Esophagus muscularis mucosa (tissue), 4 donors: ENCODE data around the gene MINK1. TPM values are rescaled to one million over a fixed set of nuclear protein-coding genes. Genes with fewer than 3 reads are reported as not detected.
"Not testable (repeated sequence)": the region's sequence is repeated elsewhere in the genome, so short reads cannot be mapped to it uniquely, and the experiment has no call there.

Source experiments
- DNase-seq: peaks from one replicate; pipeline ENCODE4 v3.0.0-alpha.2; 2017; ENCODE audit errors: extremely low spot score
- H3K27ac ChIP-seq, 4 donors: fragments of 200-600 bp; sonication (generic); replicated peaks in 1 of 4; 1 replicate in 3 of 4; 2 replicates in 1 of 4; pipeline ENCODE4 v1.5.1; 2016 to 2019; ENCODE audit warnings: mild to moderate bottlenecking in 1 of 4
- H3K27me3 ChIP-seq, 4 donors: fragments of 200-600 bp; sonication (generic); one replicate each; pipeline versions ENCODE4 v1.5.1 to v1.6.0; 2016 to 2019
- H3K36me3 ChIP-seq, 4 donors: fragments of 200-600 bp; sonication (generic); one replicate each; pipeline ENCODE4 v1.5.1; 2016 to 2019
- H3K4me1 ChIP-seq, 4 donors: fragments of 200-600 bp; sonication (generic); one replicate each; pipeline ENCODE4 v1.5.1; 2016 to 2019
- H3K4me3 ChIP-seq, 4 donors: fragments of 200-600 bp; sonication (generic); 1 replicate in 2 of 4; 2 replicates in 2 of 4; pipeline ENCODE4 v1.5.1; 2016 to 2019; ENCODE audit warnings: mild to moderate bottlenecking in 4 of 4, moderate library complexity in 1 of 4
- H3K9me3 ChIP-seq, 4 donors: fragments of 200-600 bp; sonication (generic); 1 replicate in 3 of 4; 2 replicates in 1 of 4; pipeline ENCODE4 v1.5.1; 2016 to 2019
- EP300 ChIP-seq: sonication (generic); formaldehyde crosslinking; IDR thresholded peaks from one replicate; pipeline ENCODE4 v1.6.1; 2017; ENCODE audit warnings: antibody characterized with exemption
- POLR2A ChIP-seq: fragments of 450-650 bp; IDR thresholded peaks from one replicate; pipeline ENCODE4 v1.6.1; 2017; ENCODE audit warnings: antibody characterized with exemption, moderate library complexity, mild to moderate bottlenecking, low read depth
- POLR2AphosphoS5 ChIP-seq, 2 donors: sonication (generic); formaldehyde crosslinking; IDR thresholded peaks; one replicate each; pipeline ENCODE4 v1.6.1; 2017; ENCODE audit warnings: antibody characterized with exemption in 2 of 2
- WGBS: methylation state at CpG from one replicate; pipeline ENCODE4 v1.1.5; 2018; 5-methylcytosine and 5-hydroxymethylcytosine counted together
- intact Hi-C: fragments of 100-400 bp; cut with DNase I; formaldehyde crosslinking; loops from one replicate; pipeline ENCODE4 v1.15.1; 2023
- total RNA-seq, 4 donors: library from RNA; depleted of rRNA; stranded (reverse); fragments of >200 nt; gene quantifications; one replicate each; pipeline versions ENCODE4 v1.1.0 to v1.2.1, GENCODE V29; 2016
- TF ChIP-seq, protein P1 (sequence below), 3 experiments: fragments of 200-600 bp in 2 of 3; fragments of 450-650 bp in 1 of 3; sonication (generic) in 2 of 3; IDR thresholded peaks; one replicate each; pipeline ENCODE4 v1.5.1; 2017 to 2019; ENCODE audit warnings: antibody characterized with exemption in 3 of 3, mild to moderate bottlenecking in 2 of 3, moderate library complexity in 1 of 3

The MINK1 gene
- total RNA-seq, 4 donors from 2014 or later = 28.8 to 55.2 (median 38.8) TPM

DNA sequence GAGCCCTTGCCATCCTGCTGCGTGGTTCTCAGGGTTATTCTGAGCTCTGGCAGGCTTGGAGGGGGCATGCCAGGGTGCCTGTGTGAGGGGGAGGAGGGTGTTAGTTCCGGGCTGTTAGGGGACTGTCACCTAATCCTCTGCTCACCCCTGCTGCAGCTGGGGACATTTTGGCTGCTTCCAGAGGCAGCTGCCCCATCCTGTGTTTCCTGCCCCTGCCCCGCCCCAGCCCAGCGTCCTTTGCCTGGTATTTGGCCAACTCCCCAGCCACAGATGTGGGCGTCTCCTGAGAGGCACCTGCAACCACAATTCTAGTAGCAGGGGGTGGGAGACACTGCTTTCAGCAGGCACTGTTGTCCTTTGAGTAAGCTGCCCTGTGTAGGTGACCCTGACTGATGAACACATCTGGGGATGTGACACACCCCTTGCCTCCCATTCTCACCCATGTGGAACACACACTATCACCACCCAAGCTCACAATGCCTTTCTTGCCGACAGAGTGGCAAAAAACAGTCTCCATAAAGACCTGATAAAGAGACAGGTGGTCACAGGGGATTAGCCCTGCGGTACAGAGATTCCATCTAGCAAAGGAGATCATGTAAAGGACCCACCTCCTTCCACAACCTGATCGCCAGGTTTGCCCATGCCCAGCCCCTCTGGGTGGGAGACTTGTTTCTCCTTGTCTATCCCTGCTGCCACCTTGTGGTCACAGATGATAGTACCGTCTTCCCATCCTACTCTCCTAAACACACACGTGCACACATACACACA lies 70.1 kb downstream of the MINK1 start, which contains the start of gene CHRNE:
CHRNE (minus strand) TSS at position 48 of the 768 bp plus-strand sequence; CDS start at position 13, 35 bp downstream.
- H3K4me3 ChIP-seq = peak within 1 kb of the TSS in 1 of 4 donors; percentile 53

DNA sequence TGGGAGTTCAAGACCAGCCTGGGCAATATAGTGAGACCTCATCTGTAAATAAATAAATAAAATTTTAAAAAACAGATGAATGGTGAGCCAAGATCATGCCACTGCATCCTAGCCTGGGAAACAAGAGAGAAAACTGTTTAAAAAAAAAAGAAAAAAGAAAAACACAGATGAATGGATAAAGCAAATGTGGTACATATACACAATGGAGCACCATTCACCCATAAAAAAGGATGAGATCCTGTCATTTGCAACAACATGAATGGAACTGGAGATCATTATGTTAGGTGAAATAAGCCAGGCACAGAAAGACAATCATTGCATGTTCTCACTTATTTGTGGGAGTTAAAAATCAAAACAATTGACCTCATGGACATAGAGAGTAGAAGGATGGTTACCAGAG lies 73.5 kb downstream of the MINK1 start:
- not testable (repeated sequence) for H3K9me3 ChIP-seq, H3K36me3 ChIP-seq, DNase-seq, H3K27ac ChIP-seq, H3K4me3 ChIP-seq
- intact Hi-C loops = loop anchor here (5.0 kb wide), 2 partner anchors 81 to 156 kb away; partner anchors contain the start of gene CAMTA2
- Histone ChIP-seq H3K27me3 (peaks cover 0 to 24% (median 3%) of the 10 kb centered on the region in 4 donors), H3K4me1 (peaks cover 5 to 28% (median 18%) of the 10 kb centered on the region in 4 donors)

More for the DNA sequence above, 70.1 kb downstream of the MINK1 start, which contains the start of gene CHRNE:
- no peaks in the 10 kb centered on the region for H3K9me3 ChIP-seq
- TF ChIP-seq POLR2AphosphoS5 (IDR thresholded peaks at IDR 0.05) (peak in 1 of 2 donors; percentile 17), POLR2A (no peak)
- TF ChIP-seq, protein P1, sequence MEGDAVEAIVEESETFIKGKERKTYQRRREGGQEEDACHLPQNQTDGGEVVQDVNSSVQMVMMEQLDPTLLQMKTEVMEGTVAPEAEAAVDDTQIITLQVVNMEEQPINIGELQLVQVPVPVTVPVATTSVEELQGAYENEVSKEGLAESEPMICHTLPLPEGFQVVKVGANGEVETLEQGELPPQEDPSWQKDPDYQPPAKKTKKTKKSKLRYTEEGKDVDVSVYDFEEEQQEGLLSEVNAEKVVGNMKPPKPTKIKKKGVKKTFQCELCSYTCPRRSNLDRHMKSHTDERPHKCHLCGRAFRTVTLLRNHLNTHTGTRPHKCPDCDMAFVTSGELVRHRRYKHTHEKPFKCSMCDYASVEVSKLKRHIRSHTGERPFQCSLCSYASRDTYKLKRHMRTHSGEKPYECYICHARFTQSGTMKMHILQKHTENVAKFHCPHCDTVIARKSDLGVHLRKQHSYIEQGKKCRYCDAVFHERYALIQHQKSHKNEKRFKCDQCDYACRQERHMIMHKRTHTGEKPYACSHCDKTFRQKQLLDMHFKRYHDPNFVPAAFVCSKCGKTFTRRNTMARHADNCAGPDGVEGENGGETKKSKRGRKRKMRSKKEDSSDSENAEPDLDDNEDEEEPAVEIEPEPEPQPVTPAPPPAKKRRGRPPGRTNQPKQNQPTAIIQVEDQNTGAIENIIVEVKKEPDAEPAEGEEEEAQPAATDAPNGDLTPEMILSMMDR (IDR thresholded peaks at IDR 0.05) = peak; percentile 64 to 83 (median 80)
- peak; percentile 94 for DNase-seq
- H3K27me3 ChIP-seq = peaks cover 0 to 54% (median 26%) of the 10 kb centered on the region in 4 donors
- peak within 1 kb of the TSS in 2 of 4 donors; percentile 36 to 59 for H3K27ac ChIP-seq
- H3K4me1 ChIP-seq = peaks cover 10 to 47% (median 35%) of the 10 kb centered on the region in 4 donors
- H3K36me3 ChIP-seq = no peaks in the 10 kb centered on the region
- intact Hi-C loops = no loop called here
- WGBS = 17% methylated on average over 6 of the region's 10 CpGs

DNA sequence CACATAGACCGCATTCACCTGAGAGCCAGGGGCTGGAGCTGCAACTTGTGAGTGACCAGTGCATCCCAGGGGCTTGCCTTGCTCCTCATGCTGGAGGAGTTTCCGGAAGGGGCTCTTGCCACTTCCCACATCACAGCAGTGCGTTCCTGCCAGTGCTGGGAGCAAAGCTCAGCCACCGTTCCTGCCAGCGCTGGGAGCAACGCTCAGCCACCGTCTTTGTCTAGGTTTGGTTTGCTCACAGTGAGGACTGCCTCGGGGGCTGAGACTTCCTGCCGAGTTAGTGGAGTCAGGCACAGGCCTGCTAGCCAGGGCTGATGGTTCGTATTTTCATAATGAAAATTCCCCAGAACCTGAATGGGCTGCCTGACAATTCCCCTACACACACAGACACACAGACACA lies 75.2 kb downstream of the MINK1 start:
- Histone ChIP-seq H3K4me3 (no peak overlapping the region), H3K27ac (peak overlapping the region in 2 of 4 donors; percentile 62), H3K36me3 (no peaks in the 10 kb centered on the region), H3K27me3 (peaks cover 0 to 19% (median 3%) of the 10 kb centered on the region in 4 donors), H3K4me1 (peaks cover 5 to 19% (median 12%) of the 10 kb centered on the region in 4 donors), H3K9me3 (no peaks in the 10 kb centered on the region)
- no peak for DNase-seq
- TF ChIP-seq, protein P1 (IDR thresholded peaks at IDR 0.05) = no peak
- TF ChIP-seq EP300 (no peak), POLR2A (no peak), POLR2AphosphoS5 (IDR thresholded peaks at IDR 0.05) (no peak)
- intact Hi-C loops = loop anchor here (5.0 kb wide), 2 partner anchors 79 to 154 kb away; partner anchors contain the start of gene CAMTA2
- WGBS = 70% methylated on average over 2 of the region's 10 CpGs

DNA sequence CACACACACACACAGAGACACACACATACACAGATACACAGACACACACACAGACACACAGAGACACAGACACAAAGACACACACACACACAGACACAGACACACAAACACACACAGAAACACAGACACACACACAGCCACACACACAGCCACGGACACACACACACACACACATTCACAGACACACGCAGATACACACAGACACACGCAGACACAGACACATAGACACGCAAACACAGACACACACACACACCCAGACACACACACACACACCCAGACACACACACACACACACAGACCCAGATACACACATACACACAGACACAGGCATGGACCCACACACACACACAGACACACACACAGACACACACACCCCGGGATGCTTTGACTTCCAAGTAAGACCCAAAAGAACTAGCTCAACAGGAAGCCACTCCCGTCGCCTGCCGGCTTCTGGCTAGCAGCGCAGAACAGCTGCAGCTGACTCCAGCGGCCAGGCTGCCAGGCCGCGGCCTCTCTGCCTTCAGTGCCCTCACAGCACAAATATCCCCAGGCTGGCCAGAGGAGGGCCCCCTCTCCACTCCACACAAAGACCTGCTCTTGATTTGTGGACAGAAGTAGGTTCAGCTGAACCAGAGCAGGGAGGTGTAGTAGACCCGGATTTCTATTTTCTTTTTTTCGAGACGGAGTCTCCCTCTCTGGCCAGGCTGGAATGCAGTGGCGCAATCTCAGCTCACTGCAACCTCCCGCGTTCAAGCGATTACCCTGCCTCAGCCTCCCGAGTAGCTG lies 75.8 kb downstream of the MINK1 start:
- Histone ChIP-seq H3K9me3 (no peaks in the 10 kb centered on the region), H3K27ac (peak overlapping the region; percentile 32 to 62 (median 56)), H3K36me3 (no peaks in the 10 kb centered on the region), H3K27me3 (peaks cover 0 to 16% (median 3%) of the 10 kb centered on the region in 4 donors), H3K4me1 (peaks cover 5 to 16% (median 11%) of the 10 kb centered on the region in 4 donors), H3K4me3 (peak overlapping the region in 1 of 4 donors; percentile 1)
- intact Hi-C loops = loop anchor here (5.0 kb wide), 2 partner anchors 78 to 153 kb away; partner anchors contain the start of gene CAMTA2
- 58% methylated on average over 9 of the region's 20 CpGs for WGBS
- TF ChIP-seq, protein P1 (IDR thresholded peaks at IDR 0.05) = peak; percentile 66 to 92 (median 89)
- TF ChIP-seq EP300 = no peak
- no peak for TF ChIP-seq POLR2A
- TF ChIP-seq POLR2AphosphoS5 (IDR thresholded peaks at IDR 0.05) = peak; percentile 59 to 65
- peak; percentile 96 for DNase-seq
